ENCODE measurements around the gene HS6ST1.

The HS6ST1 gene

DNA sequence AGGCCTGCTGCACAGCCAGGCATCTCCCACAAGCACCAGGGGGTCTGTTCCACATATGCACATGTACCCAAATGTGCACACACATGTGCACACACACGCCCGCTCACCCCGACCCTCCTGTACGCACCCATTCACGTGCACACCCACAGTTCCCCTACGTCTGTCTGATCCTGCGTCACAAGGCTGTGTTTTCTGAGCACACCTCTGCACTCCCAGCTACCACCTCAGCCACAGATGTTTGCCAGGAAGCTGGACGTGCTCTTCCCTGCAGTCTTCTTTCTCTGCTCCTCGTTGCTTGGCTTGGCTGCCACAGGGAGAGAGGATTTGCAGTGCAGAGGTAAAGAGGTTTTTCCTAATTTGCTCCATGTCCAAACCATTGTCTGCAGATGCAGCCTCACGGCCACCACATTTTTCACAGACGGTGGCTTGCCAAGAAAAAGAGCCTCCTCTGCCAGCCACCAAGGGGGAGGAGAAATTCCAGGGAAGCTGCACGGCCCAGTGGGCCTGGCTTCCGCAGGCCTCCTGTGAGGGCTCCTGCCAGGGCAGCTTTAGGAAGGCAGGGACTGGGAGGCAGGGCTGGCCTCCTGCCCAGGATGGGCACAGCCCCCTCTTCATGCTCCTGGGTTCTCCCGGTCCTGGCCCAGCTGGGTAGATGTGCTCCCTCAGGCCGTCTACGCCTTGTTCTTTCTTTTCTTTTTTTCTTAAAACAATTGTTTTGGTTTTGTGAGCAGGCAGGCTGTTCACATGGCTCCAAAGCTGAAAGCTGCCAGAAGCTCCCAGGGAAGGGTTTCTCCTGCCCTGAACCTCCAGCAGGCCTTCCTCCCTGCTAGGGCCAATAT, 29.3 kb upstream of the HS6ST1 start:
- peak; percentile 53 for DNase-seq

DNA sequence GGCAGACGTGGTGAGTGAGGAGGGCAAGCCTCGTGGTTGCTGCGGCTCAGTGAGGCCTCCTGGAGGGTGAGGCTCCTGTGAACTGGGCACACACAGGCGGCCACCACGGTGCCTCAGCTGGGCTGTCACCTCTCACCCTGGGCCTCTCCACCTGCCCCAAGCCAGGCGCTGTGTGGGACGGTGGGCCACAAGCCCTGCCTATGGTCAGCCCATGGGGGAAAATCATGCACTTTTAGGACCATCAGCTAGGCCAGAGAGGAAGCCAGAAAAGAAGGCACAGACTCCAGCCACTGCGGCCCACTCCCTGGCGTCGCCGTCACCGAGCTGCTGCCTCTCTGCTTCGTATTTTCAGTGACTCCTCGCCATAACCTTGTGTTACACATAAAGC, 28.5 kb upstream of the HS6ST1 start:
- DNase-seq: no peak

DNA sequence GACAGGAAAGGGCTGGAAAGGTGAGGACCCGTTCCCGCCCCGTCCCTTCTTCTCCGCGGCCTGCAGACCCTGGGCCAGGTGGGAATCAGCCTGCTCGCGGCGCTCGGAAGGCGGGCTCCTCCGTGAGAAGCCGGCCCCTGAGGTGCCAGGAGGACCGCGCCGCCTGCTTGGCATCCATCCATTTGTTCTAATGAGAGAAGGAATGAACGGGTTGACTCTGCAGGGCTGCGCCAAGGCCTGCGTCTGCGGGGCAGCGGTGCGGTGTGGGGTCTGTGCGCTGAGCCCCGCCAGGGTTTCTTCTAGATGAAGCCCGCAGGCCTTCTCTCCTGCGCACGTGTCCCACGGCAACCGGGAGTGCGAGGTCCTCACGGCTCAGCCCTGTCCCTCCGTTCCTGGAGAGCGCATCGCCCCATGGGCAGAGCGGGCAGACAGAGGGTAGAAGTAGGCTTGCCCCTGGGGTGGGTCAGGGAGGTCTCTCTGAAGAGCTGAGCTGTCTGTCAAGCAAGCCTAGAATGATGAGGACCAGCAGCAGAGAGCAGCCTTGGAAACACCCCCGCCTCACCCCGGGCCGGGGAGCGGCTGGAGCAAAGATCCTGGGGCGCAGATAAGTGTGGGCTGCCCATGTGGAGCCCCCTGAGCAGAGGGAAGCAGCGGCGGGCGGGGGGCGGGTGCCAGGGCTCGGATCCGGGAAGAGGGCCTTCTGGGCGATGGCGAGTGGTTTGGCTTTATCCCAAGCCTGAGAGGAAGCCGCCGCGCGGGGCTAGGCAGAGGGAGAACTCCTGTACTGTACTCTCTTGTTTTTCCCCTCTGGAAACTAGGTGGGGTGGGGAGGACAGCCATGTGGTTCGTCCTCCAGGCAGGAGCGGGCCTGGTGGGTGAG, 27.9 kb upstream of the HS6ST1 start:
- no peak for DNase-seq

DNA sequence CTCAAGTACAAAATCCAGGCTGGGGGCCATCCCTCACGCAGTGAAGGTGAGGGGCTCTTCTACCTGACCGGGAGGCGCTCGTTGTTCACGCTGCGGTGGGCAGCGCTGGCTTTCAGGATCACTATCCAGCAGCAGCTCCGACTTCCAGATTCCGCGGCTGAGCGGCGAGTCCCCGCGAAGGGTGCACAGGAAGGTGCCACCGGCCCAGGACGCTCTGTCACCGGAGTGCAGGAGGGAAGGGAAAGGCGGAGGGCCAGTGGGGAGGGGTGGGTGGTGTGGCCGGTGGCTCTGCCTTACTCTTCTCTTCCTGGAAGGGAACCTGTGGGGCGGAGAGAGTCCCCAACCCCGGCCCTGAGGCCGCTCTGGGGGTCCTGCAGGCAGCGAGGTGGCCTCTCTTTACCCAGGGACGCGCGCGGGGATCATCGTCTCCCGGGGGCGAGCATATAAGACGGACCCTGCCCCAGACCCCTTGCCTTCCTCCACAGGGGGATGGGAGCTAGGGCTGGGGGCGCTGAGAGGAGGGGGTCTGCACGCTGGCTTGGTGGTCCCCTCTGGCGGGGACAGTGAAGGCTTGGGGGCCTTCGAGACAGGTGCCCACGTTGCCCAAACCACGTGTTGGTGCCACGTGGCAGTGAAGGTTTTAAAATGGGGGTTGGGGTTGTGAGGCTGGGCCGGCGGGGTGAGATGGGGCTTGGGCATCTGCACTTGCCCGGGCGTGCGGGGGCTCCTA, 26.9 kb upstream of the HS6ST1 start:
- DNase-seq: no peak

DNA sequence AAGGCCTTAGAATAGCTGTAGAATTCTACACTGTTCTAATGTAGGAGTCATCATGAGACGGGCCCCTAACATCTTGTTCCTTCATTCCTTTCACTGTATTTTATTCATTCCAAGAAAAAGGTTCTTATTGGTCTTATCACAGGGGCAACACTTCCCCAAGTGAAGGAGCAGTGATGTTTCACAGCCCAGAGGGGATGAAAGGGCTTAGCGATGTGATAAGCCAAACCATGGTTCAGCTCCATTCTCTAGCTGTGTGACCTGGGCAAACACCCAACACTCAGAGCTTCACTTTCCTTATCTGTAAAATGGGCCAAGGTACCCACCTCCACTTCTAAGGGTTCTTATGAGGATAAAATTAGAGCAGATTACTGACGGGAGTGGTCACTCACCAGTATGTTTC, 25.4 kb upstream of the HS6ST1 start:
- no peak for DNase-seq

DNA sequence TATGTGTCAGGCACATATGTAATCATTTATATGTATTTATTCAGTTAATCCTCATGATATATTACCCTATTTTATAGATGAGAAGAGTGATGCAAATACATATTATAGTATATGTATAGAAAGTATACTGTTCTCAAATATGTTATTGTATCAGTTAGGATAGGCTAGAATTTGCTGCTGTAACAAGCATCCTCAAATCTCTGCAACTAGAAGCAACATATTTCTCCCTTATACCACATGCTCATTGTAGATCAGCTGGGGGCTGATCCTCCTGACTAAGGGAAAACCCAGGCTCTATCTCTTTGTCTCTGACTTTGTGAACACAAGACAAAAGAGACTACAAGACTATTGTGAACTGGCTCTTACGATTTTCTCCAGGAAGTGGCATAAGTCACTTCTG, 24.8 kb upstream of the HS6ST1 start:
- no peak for DNase-seq

DNA sequence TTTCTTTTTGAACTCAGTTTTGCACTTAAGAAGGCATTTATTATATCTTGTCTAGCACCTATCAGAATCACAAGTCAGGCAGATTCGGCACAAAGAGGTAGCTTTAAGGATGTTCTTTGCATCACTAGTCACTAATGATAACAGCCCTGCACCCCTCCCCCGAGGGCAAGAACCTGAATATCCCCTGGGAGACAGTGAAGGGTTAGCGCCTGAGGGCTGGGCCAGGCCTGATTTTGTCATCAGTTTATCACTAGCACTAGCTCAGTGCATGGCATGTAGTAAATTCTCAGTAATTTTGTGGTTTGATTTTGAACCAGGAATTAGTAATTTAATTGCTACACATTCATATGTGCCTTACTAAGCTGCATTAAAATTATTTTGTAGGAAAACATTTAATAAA, 23.9 kb upstream of the HS6ST1 start:
- peak; percentile 41 for DNase-seq

DNA sequence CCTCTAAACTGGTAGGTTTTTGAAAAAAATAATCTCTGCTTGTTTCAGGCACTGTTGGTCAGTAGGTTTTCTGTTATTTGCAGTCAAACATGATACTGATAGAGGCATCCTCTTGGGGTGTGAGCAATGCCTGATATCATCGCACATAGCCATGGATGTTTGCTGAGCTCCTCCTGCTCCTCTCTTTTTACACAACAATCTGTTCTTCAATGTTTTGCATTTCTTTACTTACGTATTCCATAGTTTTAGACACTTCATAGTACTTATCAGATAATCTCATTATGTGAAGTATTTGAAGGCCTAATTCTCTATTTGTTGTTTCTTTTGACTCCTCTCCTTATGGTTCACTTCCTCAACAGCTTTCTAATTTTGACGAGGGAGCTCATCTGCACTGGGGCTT, 23.0 kb upstream of the HS6ST1 start:
- no peak for DNase-seq

DNA sequence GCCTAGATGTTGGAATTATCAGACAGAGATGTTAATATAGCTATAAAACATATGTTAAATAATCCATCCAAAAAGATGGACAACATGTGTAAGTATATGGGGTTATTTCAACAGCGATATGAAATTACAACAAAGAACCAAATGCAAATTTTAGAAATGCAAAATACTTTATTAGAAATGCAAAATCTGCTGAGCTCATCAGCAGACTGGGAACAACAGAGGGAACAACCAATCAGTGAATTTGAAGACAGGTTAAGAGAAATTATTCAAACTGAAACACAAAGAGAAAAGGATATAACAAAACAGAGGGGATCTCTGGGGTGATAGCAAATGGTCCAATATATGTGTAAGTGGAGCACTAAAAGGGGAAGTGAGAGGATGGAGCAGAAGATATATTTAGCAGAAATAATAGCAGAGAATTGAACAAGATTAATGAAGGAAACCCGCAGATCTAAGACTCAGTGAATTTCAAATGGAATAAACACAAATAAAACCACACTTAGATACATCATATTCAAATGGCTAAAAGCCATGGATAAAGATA, 13.5 kb upstream of the HS6ST1 start:
- no peak for DNase-seq

DNA sequence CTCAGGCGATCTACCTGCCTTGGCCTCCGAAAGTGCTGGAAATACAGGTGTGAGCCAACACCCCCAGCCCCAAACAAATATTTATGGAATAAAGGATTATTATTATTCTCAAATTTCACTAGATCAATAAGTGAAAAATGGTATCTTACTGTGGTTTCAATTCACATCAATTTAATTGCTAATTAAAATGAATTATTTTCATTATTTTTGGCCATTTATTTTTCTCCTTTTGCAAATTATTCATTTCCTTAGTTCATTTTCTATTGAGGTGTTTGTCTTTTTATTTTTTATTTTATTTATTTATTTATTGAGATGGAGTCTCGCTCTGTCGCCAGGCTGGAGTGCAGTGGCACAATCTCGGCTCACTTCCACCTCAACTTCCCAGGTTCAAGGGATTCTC, 11.9 kb upstream of the HS6ST1 start:
- no peak for DNase-seq

DNA sequence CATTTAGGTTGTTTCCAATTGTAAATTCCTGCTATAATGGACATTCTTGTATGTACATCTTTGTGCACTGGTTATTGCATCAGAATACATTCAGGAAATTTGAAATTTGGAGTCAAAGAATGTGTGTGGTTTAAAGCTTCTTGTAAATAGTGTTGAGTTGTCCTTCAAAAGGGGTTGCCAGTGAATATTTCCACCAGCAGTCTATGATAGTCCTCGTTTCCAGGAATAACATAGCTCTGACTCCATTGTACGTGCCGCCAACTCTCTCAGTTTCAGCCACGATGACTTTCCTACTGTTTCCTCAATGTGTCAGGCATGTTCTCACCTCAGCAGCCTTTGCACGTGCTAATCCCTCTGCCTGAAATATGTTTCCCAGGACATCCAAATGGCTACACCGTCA, 10.9 kb upstream of the HS6ST1 start:
- DNase-seq: no peak

DNA sequence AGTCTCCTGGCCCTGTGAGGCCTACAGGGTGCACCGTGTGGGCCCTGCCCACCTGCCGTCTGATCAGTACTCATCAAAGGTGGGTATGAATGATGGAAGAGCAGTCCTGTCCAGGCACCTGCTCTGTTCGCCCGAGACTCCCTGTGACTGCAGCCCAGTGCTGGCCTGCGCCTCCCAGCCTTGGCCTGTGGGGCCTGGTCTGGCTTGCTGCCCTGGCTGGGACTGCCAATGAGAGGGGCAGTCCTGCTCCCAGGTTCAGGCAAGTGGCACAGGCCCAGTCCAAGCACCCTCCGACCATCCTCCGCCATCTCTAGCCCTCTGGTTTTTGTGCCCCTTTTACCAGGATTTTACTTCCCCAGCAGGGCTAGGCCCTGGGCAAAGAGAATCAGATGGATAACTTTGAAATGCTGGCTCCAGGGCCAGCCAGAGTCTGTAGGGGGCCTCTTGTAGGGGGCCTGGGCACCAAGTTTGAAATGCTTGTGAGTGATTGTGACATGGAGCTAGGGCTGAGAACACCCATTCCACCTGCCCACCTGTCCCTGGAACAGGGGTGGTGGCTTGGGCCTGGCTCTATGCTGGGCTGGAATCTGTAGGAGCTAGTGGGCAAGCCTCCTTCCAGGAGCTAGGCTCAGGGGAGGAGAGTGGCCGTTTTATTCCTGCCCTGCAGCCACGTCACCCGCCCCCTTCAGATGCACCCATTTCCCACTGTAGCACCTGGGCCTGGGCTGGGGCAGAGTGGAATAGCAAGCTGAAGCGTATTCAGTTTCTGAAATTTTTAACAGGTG, 8.7 kb upstream of the HS6ST1 start:
- no peak for DNase-seq

DNA sequence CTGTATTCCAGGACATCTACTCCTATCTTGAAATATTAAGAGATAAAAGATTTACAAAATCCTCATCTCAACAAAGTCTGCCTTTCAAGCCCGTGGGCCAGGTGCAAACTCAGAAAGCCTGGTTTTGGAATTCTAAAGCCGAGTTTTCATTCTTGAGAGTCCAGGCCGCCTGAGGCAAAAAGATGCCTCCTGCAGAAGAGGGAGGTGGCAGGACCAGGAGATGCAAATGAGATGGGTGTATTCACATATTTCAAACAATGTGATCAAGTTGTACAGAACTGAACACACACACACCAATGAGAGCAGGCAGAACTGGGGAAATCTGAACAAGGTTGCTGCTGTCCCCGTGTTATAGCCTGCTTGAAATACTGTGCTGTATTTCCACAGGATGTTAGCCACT, 7.7 kb upstream of the HS6ST1 start:
- DNase-seq: no peak

DNA sequence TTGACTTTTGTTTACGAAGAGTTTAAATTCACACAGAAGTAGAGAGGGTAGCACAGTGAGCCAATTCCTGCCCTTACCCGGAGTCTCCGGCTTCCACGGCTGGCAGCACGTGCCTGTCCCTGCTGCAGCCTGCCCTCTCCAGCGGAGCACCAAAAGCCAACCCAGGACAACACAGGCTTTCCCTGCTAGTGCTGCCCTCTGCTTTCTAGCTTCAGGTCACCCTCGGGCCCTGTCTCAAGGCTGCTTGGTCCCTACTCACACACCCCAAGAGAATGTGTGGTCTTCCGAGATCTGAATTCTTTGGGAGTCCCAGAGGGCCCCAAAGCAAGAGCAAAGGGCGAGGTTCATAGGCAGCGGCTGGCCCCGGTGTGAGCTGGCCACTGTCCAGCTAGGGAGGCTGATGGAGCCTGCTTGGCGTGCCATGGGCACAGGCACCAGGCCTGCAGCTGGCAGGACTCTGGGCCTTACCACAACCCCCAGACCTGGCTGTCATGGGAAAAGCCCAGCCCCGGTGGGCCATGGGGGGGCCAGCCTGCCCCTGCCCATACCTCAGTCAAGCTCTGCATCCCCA, 7.0 kb upstream of the HS6ST1 start:
- DNase-seq: no peak

DNA sequence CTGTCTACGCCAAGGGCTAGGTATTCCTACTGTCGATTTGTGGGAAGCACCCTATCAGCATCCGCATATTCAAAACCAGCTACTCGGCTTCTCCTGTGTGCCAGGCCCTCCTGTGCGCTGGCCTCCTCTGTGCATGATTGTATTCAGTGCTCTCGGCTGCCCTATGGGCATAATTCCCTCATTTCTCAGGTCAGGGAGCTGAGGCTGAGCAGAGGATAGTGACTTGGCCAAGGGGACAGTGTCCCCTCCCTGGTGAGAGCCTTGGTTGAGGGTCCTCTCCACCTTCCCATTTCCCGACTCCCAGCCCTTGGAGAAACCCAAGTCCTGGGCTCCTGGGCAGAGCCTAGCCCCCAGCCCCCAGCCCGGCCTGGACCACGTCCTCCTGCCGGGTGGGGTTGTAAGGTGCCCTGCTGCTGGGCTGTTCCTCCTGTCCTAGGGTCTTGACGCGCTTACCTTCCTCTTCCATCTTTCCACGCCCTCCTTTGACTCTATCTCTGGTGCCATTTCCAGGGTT, 6.3 kb upstream of the HS6ST1 start:
- DNase-seq: no peak

DNA sequence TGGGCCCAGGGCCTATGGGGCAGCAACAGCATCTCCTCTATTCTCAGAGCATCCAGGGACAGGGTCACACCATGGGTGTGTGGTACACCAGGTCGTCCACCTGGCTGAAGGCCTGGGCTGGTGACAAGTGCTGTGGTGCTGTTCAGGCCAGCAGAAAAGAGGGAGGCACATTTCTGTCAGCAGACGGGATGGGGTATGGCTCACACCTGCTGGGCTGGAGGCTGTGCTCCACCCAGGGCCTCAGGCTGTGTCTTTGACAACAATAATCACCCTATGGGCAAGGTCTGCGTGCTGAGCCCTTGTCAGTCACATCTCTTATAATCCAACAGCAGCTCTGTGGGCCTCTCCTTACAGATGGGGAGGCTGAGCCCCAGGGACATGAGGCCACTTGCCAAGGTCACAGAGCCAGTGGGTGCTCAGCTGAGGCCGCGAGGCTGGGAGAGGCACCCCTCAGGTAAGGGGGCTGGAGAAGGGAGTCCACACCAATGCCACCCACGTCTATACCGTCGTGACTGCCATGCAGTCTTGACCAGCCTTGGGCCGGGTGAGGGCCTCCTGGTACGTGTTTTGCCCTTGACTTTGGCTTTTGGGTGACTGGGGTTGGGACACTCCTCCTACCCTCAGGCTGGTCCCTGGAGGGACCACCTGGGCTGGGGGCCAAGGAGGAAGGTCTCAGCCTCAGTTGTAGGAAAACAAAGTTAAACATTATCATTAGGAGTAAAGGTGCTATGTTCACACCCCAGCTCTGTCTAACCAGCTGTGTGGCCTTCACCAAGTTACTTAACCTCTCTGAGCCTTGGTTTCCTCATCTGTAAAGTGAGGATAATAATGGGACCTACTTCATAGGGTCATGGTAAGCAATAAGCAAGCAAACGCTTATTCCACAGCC, 5.6 kb upstream of the HS6ST1 start:
- no peak for DNase-seq

DNA sequence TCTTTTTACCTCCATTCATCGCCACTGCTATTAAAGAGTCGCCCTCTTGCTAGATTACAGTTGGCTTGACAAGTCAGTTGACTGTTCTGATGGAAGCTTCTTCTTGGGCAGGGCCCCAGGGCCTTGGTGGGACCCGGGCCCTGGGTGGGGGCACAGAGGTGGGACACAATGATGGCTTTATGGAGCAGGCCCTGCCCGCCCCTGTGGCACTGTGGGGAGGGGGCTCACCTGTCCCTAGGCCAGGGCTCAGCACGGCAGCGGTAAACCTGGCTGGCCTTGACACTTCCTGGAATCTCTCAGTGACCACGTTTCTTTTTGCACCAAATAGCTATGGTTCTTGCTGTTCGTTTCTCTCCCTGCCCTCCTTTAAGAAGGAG, 4.9 kb upstream of the HS6ST1 start:
- DNase-seq: no peak

DNA sequence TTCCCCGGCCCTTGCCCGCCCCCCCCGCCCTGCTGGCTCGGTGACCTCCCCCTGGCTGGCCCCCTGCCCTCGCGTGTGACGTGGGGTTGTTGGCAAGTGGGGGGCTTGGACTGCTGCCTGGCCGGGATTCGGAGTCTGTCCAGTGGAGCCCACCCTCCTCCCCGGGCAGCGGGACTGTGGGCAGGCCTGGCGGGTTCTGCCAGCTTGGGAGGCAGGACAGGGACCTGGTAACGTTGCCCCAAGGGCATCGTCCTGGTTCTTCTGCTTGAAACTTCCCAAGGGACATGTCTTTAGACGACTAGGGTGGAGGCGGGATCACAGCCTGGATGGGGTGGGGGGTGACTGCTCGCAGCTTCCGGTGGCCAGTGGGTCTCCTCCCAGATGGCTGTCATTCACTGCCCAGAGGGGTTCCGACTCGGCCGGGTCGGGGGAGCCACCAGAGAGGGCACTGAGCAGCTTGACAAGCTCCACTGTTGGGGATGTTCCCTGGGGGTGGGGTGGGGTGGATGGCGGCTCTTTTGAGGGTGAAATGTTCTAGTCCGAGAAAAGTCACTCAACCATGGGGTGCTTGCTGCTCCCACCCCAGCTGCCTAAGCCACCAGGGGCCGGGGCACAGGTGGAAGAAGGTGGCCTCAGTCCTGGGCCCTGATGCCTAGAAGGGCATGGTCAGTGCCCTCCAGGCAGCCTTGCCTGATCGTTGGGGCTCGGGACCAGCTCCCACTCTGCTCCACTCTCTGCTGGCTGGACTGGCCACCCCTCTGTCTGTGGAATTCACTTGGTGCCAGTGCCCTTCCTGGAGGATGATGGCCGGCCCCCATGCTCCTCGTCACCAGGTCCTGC, 4.3 kb upstream of the HS6ST1 start:
- DNase-seq: no peak

DNA sequence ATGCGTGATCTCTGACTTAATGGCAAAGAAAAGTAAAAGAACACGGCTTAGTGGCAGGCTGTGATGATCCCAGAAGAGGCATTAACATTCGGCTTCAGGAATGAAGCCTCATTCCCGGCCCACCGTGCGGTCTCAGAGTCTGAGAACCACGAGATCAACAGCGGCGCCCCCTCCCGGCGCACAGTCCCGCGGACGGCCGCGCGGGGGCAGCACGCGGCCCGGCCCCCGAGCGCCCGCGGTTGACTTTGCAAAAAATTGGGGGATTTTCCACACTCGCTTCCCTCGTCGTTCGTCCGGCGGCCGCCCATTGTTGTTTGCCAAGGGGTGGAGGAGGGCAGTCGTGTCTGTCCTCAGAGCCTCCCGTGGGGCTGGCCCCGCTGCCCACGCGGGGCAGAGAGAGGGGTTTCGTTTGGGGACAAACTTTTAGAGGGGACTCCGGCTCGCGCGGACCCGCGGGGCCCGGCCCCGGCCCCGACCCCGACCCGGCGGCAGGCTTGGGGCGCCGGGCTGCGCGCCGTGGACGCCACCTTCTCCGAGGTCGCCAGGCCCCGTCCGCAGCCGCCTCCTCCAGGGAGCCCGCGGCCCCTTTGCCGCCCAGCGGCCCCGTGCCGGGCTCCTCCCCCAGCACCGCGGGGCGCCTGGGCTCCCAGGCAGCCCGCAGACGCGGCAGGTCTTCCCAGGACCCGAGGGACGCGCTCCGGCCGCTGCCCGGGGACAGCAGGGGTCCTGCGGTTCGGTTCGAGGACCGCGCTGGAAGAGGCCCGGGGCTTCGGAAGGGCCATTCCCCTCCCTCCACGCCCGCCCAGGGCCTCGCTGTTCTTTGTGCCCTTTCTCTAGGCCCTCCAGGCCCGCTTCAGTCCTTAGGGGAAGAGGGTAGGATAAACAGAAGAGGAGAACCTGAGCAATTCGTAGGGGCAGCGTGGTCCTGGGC, 3.4 kb upstream of the HS6ST1 start:
- peak; percentile 73 for DNase-seq

Measured in T1000 (cell line).